Upper lobe of left lung (tissue), 4 donors: ENCODE results near the gene RNF150.

Experiments used
- CTCF ChIP-seq, 6 experiments: fragments of 450-650 bp in 4 of 6; fragments of 200-600 bp in 2 of 6; sonication (generic) in 2 of 6; IDR thresholded peaks; one replicate each; pipeline ENCODE4 v1.5.1; 2016 to 2019; ENCODE audit warnings: antibody characterized with exemption in 6 of 6
- EP300 ChIP-seq, 4 donors: sonication (generic); formaldehyde crosslinking; IDR thresholded peaks; one replicate each; pipeline ENCODE4 v1.5.1; 2017; ENCODE audit warnings: antibody characterized with exemption in 4 of 4, control low read depth in 2 of 4
- POLR2A ChIP-seq, 4 donors: fragments of 450-650 bp; IDR thresholded peaks; one replicate each; pipeline ENCODE4 v1.5.1; 2016 to 2017; ENCODE audit warnings: antibody characterized with exemption in 4 of 4, mild to moderate bottlenecking in 2 of 4

GRCh38 chr4:141140391-141141200, 7.3 kb upstream of the RNF150 start:
- TF ChIP-seq CTCF (IDR thresholded peaks at IDR 0.05), result no peak
- TF ChIP-seq EP300 (IDR thresholded peaks at IDR 0.05), result no peak
- TF ChIP-seq POLR2A (IDR thresholded peaks at IDR 0.05), result no peak
